ENCODE results near the gene LYRM4.
"Not testable (repeated sequence)": the region's sequence is repeated elsewhere in the genome, so short reads cannot be mapped to it uniquely, and the experiment has no call there.

The LYRM4 gene

DNA sequence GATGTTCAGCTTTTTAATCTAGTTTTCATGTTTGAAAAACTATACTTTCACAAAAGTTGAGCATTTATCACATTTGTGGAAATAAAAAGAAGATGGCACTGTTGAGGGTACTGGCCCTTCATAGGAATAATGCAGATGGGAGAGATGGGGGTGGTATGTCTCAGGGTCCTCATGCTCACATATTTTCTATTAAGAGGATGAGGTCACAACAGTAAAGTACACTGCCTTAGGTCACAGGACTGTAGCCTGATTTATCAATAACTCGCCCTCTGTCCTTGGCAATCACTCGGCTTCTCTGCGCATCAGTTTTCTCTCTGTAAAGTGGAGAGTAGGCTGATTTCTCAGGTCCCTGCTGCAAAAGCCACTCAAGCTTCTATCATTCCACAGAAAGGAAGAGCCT, 119.7 kb downstream of the LYRM4 start:
- DNase-seq (ENCODE audit: low spot score) = no peak

DNA sequence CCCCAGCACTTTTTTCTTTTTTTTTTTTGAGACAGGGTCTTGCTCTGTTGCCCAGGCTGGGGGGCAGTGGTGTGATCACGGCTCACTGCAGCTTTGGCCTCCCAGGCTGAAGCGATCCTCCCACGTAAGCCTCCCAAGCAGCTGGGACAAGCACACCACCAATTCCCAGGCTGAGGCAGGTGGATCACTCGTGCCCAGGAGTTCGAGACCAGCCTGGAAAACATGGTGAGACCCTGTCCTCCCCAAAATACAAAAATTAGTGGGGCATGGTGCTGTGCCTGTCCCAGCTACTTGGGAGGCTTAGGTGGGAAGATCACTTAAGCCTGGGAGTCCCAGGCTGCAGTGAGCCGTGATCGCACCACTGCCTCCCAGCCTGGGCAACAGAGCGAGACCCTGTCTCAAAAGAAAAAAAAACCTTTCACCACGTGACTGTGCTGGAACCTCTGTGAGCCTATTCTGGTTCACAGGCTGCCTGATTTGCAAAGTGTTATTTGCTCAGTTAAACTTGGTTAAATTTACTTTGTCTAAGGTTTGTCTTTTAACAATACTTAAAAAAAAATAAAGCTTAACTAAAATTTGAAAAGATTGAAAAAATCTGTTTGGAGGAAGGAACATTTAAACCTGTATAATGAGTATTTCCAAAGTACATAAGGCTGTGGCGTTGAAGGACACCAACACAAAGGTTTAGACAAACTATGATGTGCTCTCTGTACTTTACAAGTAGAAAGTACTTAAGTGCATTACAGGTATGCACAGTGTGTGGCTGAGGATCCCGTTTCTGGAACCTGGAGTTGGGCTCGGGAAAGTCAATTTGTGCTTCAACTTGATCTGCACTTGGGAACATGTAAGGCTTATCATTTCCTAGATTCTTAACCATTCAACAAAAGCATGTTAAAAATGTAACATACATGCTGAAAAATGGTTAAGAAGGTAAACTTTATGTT, 120.7 kb downstream of the LYRM4 start:
- DNase-seq (ENCODE audit: low spot score) = no peak

- no peak for DNase-seq (ENCODE audit: low spot score)
Observed at GRCh38 chr6:5138995-5139827, 121.5 kb downstream of the LYRM4 start.

DNA sequence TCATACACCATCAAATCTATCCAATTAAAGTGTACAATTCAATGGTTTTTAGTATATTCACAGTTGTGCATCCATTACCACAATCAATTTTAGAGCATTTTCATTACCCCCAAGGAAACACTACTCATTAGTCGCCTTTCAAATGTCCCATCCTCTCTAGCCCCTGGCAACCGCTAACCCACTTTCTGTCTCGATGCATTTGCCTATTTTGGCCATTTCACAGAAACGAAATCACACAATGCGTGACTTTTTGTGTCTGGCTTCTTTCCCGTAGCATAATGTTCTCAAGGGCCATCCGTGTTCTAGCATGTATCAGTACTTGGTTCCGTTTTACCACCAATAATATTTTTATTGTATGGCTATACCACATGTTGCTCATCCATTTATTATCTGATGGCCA, 123.9 kb downstream of the LYRM4 start:
- no peak for DNase-seq (ENCODE audit: low spot score)

GRCh38 chr6:5135788-5136376, 124.9 kb downstream of the LYRM4 start:
- DNase-seq (ENCODE audit: low spot score) = peak; percentile 37

GRCh38 chr6:5133943-5134342, 126.8 kb downstream of the LYRM4 start:
- no peak for DNase-seq (ENCODE audit: low spot score)

GRCh38 chr6:5132731-5133130, 128.0 kb downstream of the LYRM4 start:
- peak; percentile 78 for DNase-seq (ENCODE audit: low spot score)

DNA sequence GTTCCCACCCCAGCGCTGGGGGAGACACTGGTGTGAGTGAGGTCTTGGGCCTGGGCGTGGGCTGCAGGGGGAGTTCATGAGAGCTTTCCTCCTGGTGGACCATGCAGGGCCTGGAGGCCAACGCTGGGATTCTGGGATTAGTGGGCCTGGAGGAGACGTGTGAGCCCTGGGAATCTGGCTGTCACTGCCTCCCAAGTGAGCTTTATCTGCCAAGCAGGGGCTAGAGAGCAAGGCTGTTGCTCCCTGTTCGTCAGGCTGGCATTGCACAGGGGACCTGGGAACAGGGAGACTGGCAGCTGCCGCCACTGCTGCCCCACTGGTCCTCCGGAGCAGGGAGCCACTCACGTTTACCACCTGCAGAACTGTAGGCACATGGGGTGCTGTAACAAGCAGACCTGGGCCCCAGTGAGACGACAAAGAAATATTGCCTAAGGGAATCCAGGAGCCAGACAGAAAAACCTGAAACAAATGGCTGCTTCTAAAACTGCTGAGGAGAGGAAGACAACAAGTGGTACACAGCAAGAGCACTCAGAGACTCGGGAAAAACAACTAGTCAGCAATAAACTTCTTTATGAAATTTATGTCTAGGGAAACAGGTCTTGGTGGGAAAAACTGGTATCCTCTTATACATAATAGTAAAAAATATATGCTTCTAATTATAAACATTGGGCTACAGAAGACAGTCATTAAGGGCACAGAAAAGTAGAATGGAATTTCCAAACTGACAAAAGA, 130.4 kb downstream of the LYRM4 start:
- DNase-seq (ENCODE audit: low spot score) = no peak

DNA sequence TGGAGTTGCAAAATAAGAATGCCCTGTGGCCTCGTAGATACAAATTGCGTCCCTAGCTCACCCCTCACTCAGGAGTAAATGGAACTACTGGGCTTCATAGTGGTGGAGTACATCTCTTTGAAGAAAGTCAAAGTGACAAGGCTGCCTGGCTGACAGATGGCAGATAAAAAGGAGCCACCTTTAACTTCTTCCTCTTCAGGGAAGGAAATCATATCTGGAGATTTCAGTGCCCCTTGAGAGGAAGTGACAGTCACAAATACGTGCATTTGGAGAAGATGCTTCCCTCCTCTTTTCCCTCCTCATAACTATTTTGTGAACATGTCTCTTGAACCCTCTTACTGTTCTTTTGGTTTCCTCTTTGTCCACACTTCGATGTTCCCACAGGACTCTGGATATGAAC, 132.4 kb downstream of the LYRM4 start:
- DNase-seq (ENCODE audit: low spot score) = no peak

- no peak for DNase-seq (ENCODE audit: low spot score)
Observed at GRCh38 chr6:5127106-5127687, 133.6 kb downstream of the LYRM4 start.

- peak; percentile 33 for DNase-seq (ENCODE audit: low spot score)
Observed at GRCh38 chr6:5126214-5126613, 134.5 kb downstream of the LYRM4 start.

- DNase-seq (ENCODE audit: low spot score) = peak; percentile 28
Observed at GRCh38 chr6:5125152-5126006, 135.4 kb downstream of the LYRM4 start.

- no peak for DNase-seq (ENCODE audit: low spot score)
Observed at GRCh38 chr6:5124526-5124925, 136.2 kb downstream of the LYRM4 start.

- DNase-seq (ENCODE audit: low spot score) = no peak
Observed at GRCh38 chr6:5123296-5124143, 137.2 kb downstream of the LYRM4 start.

DNA sequence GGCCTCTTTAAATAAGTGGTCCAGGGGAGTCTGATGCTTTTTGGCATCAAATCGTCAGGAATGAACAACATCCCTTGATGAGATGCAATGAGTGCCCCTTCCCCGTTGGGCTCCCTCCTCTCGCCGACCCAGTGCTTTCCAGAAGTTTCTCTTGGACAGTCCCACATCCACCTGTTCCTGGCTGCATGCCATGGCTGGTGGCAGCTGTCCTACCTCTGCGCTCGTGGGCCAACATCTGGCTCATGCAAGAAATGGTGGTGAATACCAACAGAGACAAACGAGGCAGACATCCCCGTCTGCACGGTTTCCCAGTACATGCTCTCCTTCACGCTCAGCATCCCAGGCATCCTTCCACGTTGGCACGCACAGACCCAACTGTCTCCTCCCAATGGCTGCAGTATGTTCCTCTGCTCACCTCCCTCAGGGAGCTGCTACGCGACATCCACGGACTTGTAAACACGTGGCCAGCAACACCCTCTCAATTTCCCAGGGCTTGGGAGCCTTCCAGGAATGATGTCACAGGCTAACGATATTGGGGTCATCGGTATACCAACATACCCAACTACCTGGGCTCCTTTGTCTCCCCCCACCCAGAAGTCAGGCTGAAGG, 138.1 kb downstream of the LYRM4 start:
- DNase-seq (ENCODE audit: low spot score) = no peak

- DNase-seq (ENCODE audit: low spot score) = no peak
Observed at GRCh38 chr6:5121956-5122355, 138.8 kb downstream of the LYRM4 start.

GRCh38 chr6:5121479-5121878, 139.3 kb downstream of the LYRM4 start:
- DNase-seq (ENCODE audit: low spot score) = no peak

DNA sequence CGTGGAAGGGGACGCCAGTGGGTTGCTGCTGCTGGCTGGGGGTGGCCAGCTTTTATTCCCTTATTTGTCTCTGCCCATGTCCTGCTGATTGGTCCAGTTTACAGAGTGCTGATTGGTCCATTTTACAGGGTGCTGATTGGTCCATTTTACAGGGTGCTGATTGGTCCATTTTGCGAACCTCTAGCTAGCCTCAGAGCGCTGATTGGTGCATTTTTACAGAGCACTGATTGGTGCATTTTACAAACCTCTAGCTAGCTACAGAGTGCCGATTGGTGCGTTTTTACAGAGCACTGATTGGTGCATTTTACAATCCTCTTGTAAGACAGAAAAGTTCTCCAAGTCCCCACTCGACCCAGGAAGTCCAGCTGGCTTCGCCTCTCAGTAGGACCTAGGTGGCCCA, 140.2 kb downstream of the LYRM4 start:
- DNase-seq (ENCODE audit: low spot score) = not testable (repeated sequence)

GRCh38 chr6:5120011-5120410, 140.7 kb downstream of the LYRM4 start:
- no peak for DNase-seq (ENCODE audit: low spot score)

Measured in AG08396 (cell line).